Caco-2 (cell line): ENCODE results near the gene CHCHD6. TPM values are rescaled to one million over a fixed set of nuclear protein-coding genes. Genes with fewer than 3 reads are reported as not detected.

Source experiments
- BruUV-seq: library from RNA; stranded (reverse); fragments of 400-500 nt; replicated peaks from 2 replicates; lab custom pipeline; 2021; lab: Mats Ljungman, UMichigan
- CTCF ChIA-PET: fragments of 300-600 bp; sonication (Branson Sonifier 250); formaldehyde crosslinking; loops from one replicate; lab custom pipeline; 2022; ENCODE audit warnings: antibody characterized with exemption; lab: Charles Lee
- POLR2A ChIA-PET: fragments of 300-600 bp; sonication (Branson Sonifier 250); formaldehyde crosslinking; loops from one replicate; lab custom pipeline; 2022; ENCODE audit warnings: antibody characterized with exemption; lab: Charles Lee
- DNase-seq, 2 experiments: peaks; one replicate each; pipeline versions ENCODE4 v3.0.0 to v3.0.0-alpha.2; 2020 to 2022
- H3K27me3 ChIP-seq: replicated peaks from 2 replicates; pipeline ENCODE4 v1.6.0; 2011; ENCODE audit warnings: low read length; ENCODE audit not compliant: control insufficient read depth, insufficient read depth
- H3K36me3 ChIP-seq: 2 replicates; pipeline ENCODE4 v1.5.1; 2011; ENCODE audit warnings: low read length; ENCODE audit not compliant: control insufficient read depth, insufficient read depth
- H3K4me1 ChIP-seq: fragments of 250-450 bp; sonication (Bioruptor Pico); 2 replicates; pipeline ENCODE4 v1.5.1; 2020; ENCODE audit warnings: mild to moderate bottlenecking
- H3K4me3 ChIP-seq: 2 replicates; pipeline ENCODE4 v1.5.1; 2011; ENCODE audit warnings: low read depth, mild to moderate bottlenecking, control low read depth, low read length
- H3K9me3 ChIP-seq: fragments of 250-450 bp; sonication (Bioruptor Pico); 2 replicates; pipeline ENCODE4 v1.5.1; 2020; ENCODE audit warnings: mild to moderate bottlenecking, moderate library complexity
- H3K27ac Mint-ChIP-seq: one replicate; pipeline ENCODE4 v1.8.0; 2022; ENCODE audit warnings: mixed read lengths; ENCODE audit not compliant: unreplicated experiment
- H3K27me3 Mint-ChIP-seq: one replicate; pipeline ENCODE4 v1.8.0; 2022; ENCODE audit warnings: mixed read lengths; ENCODE audit not compliant: insufficient read depth, unreplicated experiment
- H3K36me3 Mint-ChIP-seq: one replicate; pipeline ENCODE4 v1.8.0; 2022; ENCODE audit warnings: mild to moderate bottlenecking, mixed read lengths; ENCODE audit not compliant: insufficient read depth, unreplicated experiment
- H3K4me1 Mint-ChIP-seq: one replicate; pipeline ENCODE4 v1.8.0; 2022; ENCODE audit warnings: low read depth, mixed read lengths; ENCODE audit not compliant: unreplicated experiment
- H3K4me3 Mint-ChIP-seq: one replicate; pipeline ENCODE4 v1.8.0; 2022; ENCODE audit warnings: mild to moderate bottlenecking, moderate library complexity, mixed read lengths; ENCODE audit not compliant: unreplicated experiment
- H3K9me3 Mint-ChIP-seq: one replicate; pipeline ENCODE4 v1.8.0; 2022; ENCODE audit warnings: mixed read lengths; ENCODE audit not compliant: unreplicated experiment
- CTCF ChIP-seq, 2 experiments: fragments of 200-600 bp in 1 of 2; IDR thresholded peaks; 1 replicate in 1 of 2; 2 replicates in 1 of 2; pipeline versions ENCODE4 v1.5.1 to v1.8.0; 2011 to 2022; ENCODE audit warnings: antibody characterized with exemption in 1 of 2, control low read depth in 1 of 2, inconsistent platforms in 1 of 2, low read depth in 1 of 2, low read length in 1 of 2, mild to moderate bottlenecking in 1 of 2, moderate library complexity in 1 of 2; ENCODE audit not compliant: insufficient read depth in 1 of 2, severe bottlenecking in 1 of 2, unreplicated experiment in 1 of 2
- intact Hi-C: fragments of 100-400 bp; cut with micrococcal nuclease; formaldehyde crosslinking; loops from one replicate; pipeline ENCODE4 v1.10.0; 2022; ENCODE audit not compliant: unreplicated experiment
- total RNA-seq: library from RNA; stranded (reverse); gene quantifications from 2 replicates; pipeline ENCODE4 v1.2.3, GENCODE V29; 2022

The CHCHD6 gene
- total RNA-seq, 1 experiment from 2014 or later, result 49.5 TPM

GRCh38 chr3:126704494-126705214 lies 614 bp downstream of the CHCHD6 start:
- peaks cover 7% of the 10 kb centered on the region for H3K4me1 Mint-ChIP-seq
- Histone ChIP-seq H3K27me3 (no peaks in the 10 kb centered on the region), H3K4me3 (peak overlapping the region; percentile 78), H3K36me3 (no peaks in the 10 kb centered on the region), H3K9me3 (peaks cover 6% of the 10 kb centered on the region; the same call in 1 of the 2 replicates), H3K4me1 (peaks cover 7% of the 10 kb centered on the region; the same call in 1 of the 2 replicates)
- H3K36me3 Mint-ChIP-seq, result peaks cover 6% of the 10 kb centered on the region
- peak overlapping the region; percentile 33 for H3K27ac Mint-ChIP-seq
- no peaks in the 10 kb centered on the region for H3K9me3 Mint-ChIP-seq
- DNase-seq, result no peak
- CTCF ChIA-PET, result interaction anchor here (0.5 to 1.4 kb wide), 2 partner anchors 8 to 229 kb away, joined by 3 to 4 read pairs; no protein-coding TSS in a partner anchor
- TF ChIP-seq CTCF (IDR thresholded peaks at IDR 0.05; ENCODE audit: insufficient read depth in 1 of 2, low read depth in 1 of 2, low read length in 1 of 2, severe bottlenecking in 1 of 2, unreplicated experiment in 1 of 2), result no peak
- BruUV-seq, result no TSS peak
- peak overlapping the region; percentile 91 for H3K4me3 Mint-ChIP-seq
- no peaks in the 10 kb centered on the region for H3K27me3 Mint-ChIP-seq
- POLR2A ChIA-PET, result no interaction called here
- intact Hi-C loops, result loop anchor here (1.0 kb wide), 1 partner anchor 42 kb away; no protein-coding TSS in a partner anchor

GRCh38 chr3:126706631-126707030 lies 2.6 kb downstream of the CHCHD6 start:
- no peak overlapping the region for H3K4me3 ChIP-seq
- peaks cover 3% of the 10 kb centered on the region; the same call in 1 of the 2 replicates for H3K9me3 ChIP-seq
- Mint-ChIP-seq H3K27me3 (no peaks in the 10 kb centered on the region), H3K36me3 (peaks cover 6% of the 10 kb centered on the region), H3K27ac (no peak overlapping the region), H3K4me1 (peaks cover 7% of the 10 kb centered on the region), H3K9me3 (no peaks in the 10 kb centered on the region), H3K4me3 (no peak overlapping the region)
- intact Hi-C loops, result no loop called here
- DNase-seq, result no peak
- ChIA-PET POLR2A (no interaction called here), CTCF (interaction anchor here (1.1 kb wide), 1 partner anchor 46 kb away, joined by 3 read pairs; no protein-coding TSS in a partner anchor)
- H3K4me1 ChIP-seq, result peaks cover 7% of the 10 kb centered on the region; the same call in 1 of the 2 replicates
- no TSS peak for BruUV-seq
- no peaks in the 10 kb centered on the region for H3K36me3 ChIP-seq
- H3K27me3 ChIP-seq, result no peaks in the 10 kb centered on the region
- no peak for TF ChIP-seq CTCF (IDR thresholded peaks at IDR 0.05; ENCODE audit: insufficient read depth in 1 of 2, low read depth in 1 of 2, low read length in 1 of 2, severe bottlenecking in 1 of 2, unreplicated experiment in 1 of 2)

- Mint-ChIP-seq H3K36me3 (no peaks in the 10 kb centered on the region), H3K27me3 (no peaks in the 10 kb centered on the region), H3K9me3 (no peaks in the 10 kb centered on the region), H3K4me1 (peaks cover 3% of the 10 kb centered on the region), H3K27ac (no peak overlapping the region), H3K4me3 (no peak overlapping the region)
- no peak for DNase-seq
- no peaks in the 10 kb centered on the region for H3K9me3 ChIP-seq
- TF ChIP-seq CTCF (IDR thresholded peaks at IDR 0.05; ENCODE audit: insufficient read depth in 1 of 2, low read depth in 1 of 2, low read length in 1 of 2, severe bottlenecking in 1 of 2, unreplicated experiment in 1 of 2), result peak in 1 of 2 experiments; percentile 6
- intact Hi-C loops, result no loop called here
- no peaks in the 10 kb centered on the region for H3K36me3 ChIP-seq
- no peaks in the 10 kb centered on the region for H3K4me1 ChIP-seq
- POLR2A ChIA-PET, result no interaction called here
- H3K4me3 ChIP-seq, result no peak overlapping the region
- CTCF ChIA-PET, result no interaction called here
- H3K27me3 ChIP-seq, result no peaks in the 10 kb centered on the region
- BruUV-seq, result no TSS peak
These were observed 7.2 kb downstream of the CHCHD6 start for GRCh38 chr3:126711121-126711760.
